ENCODE data around the gene CHD5. TPM values are rescaled to one million over a fixed set of nuclear protein-coding genes. Genes with fewer than 3 reads are reported as not detected.

The CHD5 gene
- total RNA-seq, 1 experiment from 2014 or later: 1.6 TPM

DNA sequence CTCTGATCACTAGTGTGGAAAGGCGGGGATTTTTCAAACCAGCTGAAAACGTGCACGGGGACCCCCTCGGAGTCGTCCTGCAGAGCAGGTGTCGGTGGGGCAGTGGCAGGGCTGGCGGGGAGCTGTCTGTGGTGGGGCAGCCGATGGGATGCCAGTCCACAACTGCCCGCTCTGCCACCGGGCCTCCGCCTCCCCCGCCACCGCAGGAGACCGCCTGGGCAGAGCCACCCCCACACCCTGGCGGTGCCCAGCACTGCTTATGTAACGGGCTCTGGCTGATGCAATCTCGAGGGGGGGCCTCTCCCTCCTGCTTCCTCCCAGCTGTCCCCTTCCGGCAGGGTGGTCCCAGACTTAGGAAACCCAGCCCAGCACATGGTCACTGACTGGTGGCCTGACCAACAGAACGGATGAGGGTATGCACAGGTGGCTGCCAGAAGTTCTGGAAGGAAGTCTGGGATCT lies 9.3 kb downstream of the CHD5 start:
- TF ChIP-seq, protein P1, sequence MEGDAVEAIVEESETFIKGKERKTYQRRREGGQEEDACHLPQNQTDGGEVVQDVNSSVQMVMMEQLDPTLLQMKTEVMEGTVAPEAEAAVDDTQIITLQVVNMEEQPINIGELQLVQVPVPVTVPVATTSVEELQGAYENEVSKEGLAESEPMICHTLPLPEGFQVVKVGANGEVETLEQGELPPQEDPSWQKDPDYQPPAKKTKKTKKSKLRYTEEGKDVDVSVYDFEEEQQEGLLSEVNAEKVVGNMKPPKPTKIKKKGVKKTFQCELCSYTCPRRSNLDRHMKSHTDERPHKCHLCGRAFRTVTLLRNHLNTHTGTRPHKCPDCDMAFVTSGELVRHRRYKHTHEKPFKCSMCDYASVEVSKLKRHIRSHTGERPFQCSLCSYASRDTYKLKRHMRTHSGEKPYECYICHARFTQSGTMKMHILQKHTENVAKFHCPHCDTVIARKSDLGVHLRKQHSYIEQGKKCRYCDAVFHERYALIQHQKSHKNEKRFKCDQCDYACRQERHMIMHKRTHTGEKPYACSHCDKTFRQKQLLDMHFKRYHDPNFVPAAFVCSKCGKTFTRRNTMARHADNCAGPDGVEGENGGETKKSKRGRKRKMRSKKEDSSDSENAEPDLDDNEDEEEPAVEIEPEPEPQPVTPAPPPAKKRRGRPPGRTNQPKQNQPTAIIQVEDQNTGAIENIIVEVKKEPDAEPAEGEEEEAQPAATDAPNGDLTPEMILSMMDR (conservative IDR thresholded peaks at IDR 0.05): no peak
- H3K27ac ChIP-seq (ENCODE audit: insufficient read length, low read depth, low read length): no peak overlapping the region

More for the DNA sequence above, 9.3 kb downstream of the CHD5 start:
- H2BK12ac ChIP-seq (ENCODE audit: insufficient read length, low read depth, low read length): no peak overlapping the region
- Mint-ChIP-seq H3K9me3 (no peaks in the 10 kb centered on the region), H3K4me1 (0 out of 4 replicates have a peak, but pooled peaks cover 0 to 2% of the 10 kb centered on the region in 2 experiments), H3K36me3 (ENCODE audit: insufficient read depth in 1 of 3, low read depth in 3 of 3) (no peaks in the 10 kb centered on the region), H3K27me3 (ENCODE audit: low read depth) (peaks cover 6% of the 10 kb centered on the region), H3K4me3 (no peak overlapping the region), H3K27ac (no peak overlapping the region)
- no peaks in the 10 kb centered on the region for H3K4me1 ChIP-seq (ENCODE audit: insufficient read depth, low read length)
- H3K79me1 ChIP-seq (ENCODE audit: insufficient read depth, low read depth, low read length, poor library complexity, severe bottlenecking): no peaks in the 10 kb centered on the region
- H2AK5ac ChIP-seq (ENCODE audit: insufficient read length, low read length): no peak overlapping the region
- no peak overlapping the region for H4K5ac ChIP-seq (ENCODE audit: insufficient read length, low read depth, low read length)
- no peak overlapping the region for H2AFZ ChIP-seq (ENCODE audit: low read length)
- no peak overlapping the region for H3K18ac ChIP-seq (ENCODE audit: insufficient read length, low read depth, low read length)
- no peak overlapping the region for H4K8ac ChIP-seq (replicated peaks; ENCODE audit: insufficient read length, low read depth, low read length)
- no peaks in the 10 kb centered on the region for H3K9me3 ChIP-seq (ENCODE audit: control insufficient read depth, low read depth, low read length)
- no peak overlapping the region for H3K56ac ChIP-seq (ENCODE audit: insufficient read length, low read depth, low read length)
- no CpG with 5 or more reads among the region's 19 CpGs for WGBS (ENCODE audit: extremely low coverage, insufficient read length, low lambda C conversion rate)
- H2BK120ac ChIP-seq (ENCODE audit: low read depth, low read length, poor library complexity, severe bottlenecking): no peak overlapping the region
- H3K4ac ChIP-seq (ENCODE audit: low read depth, low read length): no peak overlapping the region
- no peak overlapping the region for H3T11ph ChIP-seq (ENCODE audit: low read length)
- no peak overlapping the region for H3K23ac ChIP-seq (ENCODE audit: insufficient read length, low read depth, low read length)
- no peak overlapping the region for H2BK15ac ChIP-seq (ENCODE audit: low read depth, low read length)
- H2BK5ac ChIP-seq (ENCODE audit: insufficient read length, low read length): no peak overlapping the region
- H4K91ac ChIP-seq (ENCODE audit: insufficient read length, low read depth, low read length): no peak overlapping the region
- H2BK20ac ChIP-seq (ENCODE audit: low read depth, low read length, poor library complexity, severe bottlenecking): no peak overlapping the region
- no peaks in the 10 kb centered on the region for H4K20me1 ChIP-seq (ENCODE audit: control insufficient read depth, insufficient read depth, insufficient read length)
- no peak overlapping the region for H3K9ac ChIP-seq (ENCODE audit: extremely low read depth, insufficient read length, low read length)
- no peak overlapping the region; the same call in 1 of the 2 replicates for H3K14ac ChIP-seq (ENCODE audit: insufficient read depth, low read length)
- no peaks in the 10 kb centered on the region; the same call in 1 of the 2 replicates for H3K27me3 ChIP-seq (ENCODE audit: insufficient read depth, low read length)
- no peaks in the 10 kb centered on the region for H3K23me2 ChIP-seq (ENCODE audit: insufficient read length, low read depth, low read length, poor library complexity, severe bottlenecking)
- DNase-seq: no peak
- no peaks in the 10 kb centered on the region for H3K79me2 ChIP-seq (ENCODE audit: insufficient read depth, low read length)
- no peak overlapping the region for H3K4me2 ChIP-seq (ENCODE audit: insufficient read depth, insufficient read length, low read length)
